ENCODE data around the gene MAPK8IP1.

GRCh38 chr11:45926536-45927331, 41.3 kb downstream of the MAPK8IP1 start:
- TF ChIP-seq, protein P1, sequence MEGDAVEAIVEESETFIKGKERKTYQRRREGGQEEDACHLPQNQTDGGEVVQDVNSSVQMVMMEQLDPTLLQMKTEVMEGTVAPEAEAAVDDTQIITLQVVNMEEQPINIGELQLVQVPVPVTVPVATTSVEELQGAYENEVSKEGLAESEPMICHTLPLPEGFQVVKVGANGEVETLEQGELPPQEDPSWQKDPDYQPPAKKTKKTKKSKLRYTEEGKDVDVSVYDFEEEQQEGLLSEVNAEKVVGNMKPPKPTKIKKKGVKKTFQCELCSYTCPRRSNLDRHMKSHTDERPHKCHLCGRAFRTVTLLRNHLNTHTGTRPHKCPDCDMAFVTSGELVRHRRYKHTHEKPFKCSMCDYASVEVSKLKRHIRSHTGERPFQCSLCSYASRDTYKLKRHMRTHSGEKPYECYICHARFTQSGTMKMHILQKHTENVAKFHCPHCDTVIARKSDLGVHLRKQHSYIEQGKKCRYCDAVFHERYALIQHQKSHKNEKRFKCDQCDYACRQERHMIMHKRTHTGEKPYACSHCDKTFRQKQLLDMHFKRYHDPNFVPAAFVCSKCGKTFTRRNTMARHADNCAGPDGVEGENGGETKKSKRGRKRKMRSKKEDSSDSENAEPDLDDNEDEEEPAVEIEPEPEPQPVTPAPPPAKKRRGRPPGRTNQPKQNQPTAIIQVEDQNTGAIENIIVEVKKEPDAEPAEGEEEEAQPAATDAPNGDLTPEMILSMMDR (conservative IDR thresholded peaks at IDR 0.05) = no peak
- TF ChIP-seq EZH2 (IDR thresholded peaks at IDR 0.05; ENCODE audit: low read depth) = no peak

Data from PC-9 (cell line).